GM21737 (cell line): ENCODE results near the gene BMAL1.
"Not testable (repeated sequence)": the region's sequence is repeated elsewhere in the genome, so short reads cannot be mapped to it uniquely, and the experiment has no call there.

Experiments used
- ATAC-seq: cut with Tn5 transposase; IDR thresholded peaks from one replicate; pipeline ENCODE4 v1.9.1; 2021; ENCODE audit warnings: mild to moderate bottlenecking, moderate library complexity; ENCODE audit not compliant: unreplicated experiment

BMAL1 gene

DNA sequence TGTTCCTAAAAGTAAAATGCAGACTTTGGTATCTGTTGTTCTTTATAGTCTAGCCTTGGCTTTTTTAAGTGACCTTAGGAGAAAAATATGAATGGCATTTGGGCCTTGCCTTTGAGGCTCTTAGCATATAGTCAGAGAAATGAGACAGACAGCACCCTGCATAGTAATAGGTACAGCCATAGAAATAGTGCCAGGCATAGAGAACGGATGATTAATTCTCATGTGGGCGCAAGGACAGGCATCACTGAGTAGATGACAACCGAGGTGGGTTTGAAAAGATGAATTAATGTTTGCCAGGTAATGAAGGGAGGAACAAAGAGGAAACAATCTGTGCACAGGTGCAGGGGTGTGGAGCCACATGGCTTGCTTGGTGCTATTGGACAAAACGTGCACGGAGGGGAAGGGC is 90.5 kb downstream of the BMAL1 start:
- ATAC-seq, result no peak

- ATAC-seq, result no peak
Measured at GRCh38 chr11:13373216-13373615, 95.6 kb downstream of the BMAL1 start.

DNA sequence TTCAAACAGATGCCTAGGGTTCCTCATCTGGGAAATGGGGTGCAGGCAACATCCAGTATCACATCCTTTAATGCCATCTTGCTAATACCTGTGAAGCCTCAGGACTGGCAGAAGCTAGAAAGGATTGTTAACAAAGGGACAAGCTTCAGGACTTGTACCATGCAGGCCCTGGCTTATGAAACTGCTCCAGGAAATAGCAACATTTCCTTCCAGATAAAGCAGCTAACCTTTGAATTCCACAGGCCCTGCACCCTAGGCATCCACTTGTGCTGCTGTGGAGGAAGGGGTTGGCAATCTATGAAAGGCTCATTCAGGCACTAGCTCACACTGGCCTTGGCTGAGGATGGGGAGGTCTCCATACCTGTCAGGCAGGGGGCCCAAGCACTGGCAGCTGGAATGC is 98.2 kb downstream of the BMAL1 start:
- no peak for ATAC-seq

DNA sequence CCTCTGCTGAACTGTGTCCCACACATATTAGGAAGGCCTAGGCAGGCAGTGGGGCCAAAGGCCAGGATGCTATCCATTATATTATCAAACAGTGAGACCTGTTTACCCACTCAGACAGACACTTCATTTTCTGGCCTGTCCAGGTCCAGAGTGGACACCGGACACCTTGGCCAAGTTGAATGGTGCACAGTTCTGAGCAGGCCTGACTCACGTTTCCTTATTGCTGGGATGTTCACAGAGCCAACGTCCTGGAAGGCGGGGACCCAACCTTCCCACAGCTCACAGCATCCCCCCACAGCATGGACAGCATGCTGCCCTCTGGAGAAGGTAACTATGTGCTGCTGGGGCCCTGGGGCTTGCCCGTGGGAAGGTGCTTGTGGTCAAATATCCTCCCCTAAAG is 98.8 kb downstream of the BMAL1 start:
- no peak for ATAC-seq

GRCh38 chr11:13376838-13377237 is 99.2 kb downstream of the BMAL1 start:
- no peak for ATAC-seq

DNA sequence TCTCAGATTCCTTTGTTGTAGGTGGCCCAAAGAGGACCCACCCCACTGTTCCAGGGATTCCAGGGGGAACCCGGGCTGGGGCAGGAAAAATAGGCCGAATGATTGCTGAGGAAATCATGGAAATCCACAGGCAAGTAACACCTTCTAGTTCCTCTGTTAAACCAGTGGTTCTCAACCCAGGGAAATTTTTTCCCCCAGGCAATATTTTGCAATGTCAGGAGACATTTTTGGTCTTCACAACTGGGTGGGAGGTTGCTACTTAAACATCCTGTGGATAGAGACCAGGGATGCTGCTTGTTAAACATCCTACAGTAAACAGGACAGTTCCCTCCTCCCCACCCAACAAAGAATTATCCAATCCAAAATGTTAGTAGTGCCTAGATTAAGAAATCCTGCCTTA is 100.7 kb downstream of the BMAL1 start:
- ATAC-seq, result no peak

DNA sequence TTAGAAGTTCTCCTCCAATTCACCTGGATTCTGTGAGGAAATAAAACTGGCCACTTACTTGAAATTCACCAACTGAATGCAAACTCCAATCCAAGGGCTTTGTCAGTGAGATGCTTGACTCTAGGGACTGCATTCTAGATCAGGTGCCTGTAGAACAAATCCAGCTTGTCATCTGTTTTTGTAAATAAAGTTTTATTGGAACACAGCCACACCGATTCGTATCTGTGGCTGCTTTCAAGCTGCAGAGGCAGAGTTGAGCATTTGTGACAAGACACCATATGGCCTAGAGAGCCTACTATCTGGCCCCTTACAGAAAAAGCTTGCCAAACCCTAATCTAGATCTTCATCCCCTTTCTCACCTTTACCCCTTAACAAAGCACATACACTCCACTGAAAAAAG is 103.1 kb downstream of the BMAL1 start:
- no peak for ATAC-seq

- no peak for ATAC-seq
Measured at GRCh38 chr11:13382751-13383150, 105.2 kb downstream of the BMAL1 start.

- ATAC-seq, result no peak
Measured at GRCh38 chr11:13384908-13385640, 107.5 kb downstream of the BMAL1 start.

DNA sequence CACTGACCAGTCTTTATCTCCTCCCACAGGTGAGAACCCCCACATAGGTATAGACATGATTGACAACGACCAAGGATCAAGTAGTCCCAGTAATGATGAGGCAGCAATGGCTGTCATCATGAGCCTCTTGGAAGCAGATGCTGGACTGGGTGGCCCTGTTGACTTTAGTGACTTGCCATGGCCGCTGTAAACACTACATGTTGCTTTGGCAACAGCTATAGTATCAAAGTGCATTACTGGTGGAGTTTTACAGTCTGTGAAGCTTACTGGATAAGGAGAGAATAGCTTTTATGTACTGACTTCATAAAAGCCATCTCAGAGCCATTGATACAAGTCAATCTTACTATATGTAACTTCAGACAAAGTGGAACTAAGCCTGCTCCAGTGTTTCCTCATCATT is 109.0 kb downstream of the BMAL1 start:
- no peak for ATAC-seq

- ATAC-seq, result no peak
Measured at GRCh38 chr11:13388741-13389140, 111.2 kb downstream of the BMAL1 start.

- no peak for ATAC-seq
Measured at GRCh38 chr11:13391217-13391616, 113.6 kb downstream of the BMAL1 start.

DNA sequence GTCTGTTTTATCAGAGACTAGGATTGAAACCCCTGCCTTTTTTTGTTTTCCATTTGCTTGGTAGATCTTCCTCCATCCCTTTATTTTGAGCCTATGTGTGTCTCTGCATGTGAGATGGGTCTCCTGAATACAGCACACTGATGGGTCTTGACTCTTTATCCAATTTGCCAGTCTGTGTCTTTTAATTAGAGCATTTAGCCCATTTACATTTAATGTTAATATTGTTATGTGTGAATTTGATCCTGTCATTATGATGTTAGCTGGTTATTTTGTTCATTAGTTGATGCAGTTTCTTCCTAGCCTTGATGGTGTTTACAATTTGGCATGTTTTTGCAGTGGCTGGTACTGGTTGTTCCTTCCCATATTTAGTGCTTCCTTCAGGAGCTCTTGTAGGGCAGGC is 120.7 kb downstream of the BMAL1 start:
- ATAC-seq, result not testable (repeated sequence)

- ATAC-seq, result no peak
Measured at GRCh38 chr11:13405220-13405619, 127.6 kb downstream of the BMAL1 start.

DNA sequence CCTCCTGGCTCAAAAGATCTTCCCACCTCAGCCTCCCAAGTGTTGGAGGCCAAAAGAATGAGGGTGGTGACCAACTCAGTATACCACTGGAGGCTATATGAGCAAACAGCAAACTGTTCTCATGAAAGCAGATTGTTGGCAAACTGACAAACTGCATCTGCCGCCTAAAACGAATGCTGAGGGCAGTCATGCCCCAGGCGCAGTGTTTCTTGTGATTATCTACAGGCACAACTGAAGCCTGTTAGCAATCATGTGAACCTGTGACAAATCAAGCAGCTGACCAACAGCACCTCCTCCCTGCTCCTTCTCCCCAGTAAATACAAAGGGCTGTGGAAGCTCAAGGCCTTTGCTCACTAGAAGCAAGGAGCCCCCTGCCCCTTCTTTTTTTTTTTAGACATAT is 137.6 kb downstream of the BMAL1 start:
- ATAC-seq, result no peak

DNA sequence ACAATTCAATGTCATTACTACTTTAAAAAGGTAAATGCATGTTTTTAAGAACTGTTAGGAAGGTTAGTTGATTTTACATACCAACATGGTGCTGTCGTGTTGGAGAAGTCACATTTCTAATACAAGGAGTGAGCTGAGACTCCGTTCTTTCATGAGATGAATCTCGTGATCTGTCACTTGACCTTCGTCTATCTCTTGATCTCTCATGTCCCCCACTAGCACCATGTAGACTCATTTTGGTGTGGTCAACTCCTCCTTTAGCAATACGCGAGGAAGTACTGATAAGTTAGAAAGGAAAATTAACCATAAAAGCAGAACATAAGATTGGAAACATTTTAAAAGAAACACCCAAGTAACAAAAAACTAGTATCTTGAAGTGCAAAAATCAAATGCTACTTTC is 144.0 kb downstream of the BMAL1 start:
- no peak for ATAC-seq

GRCh38 chr11:13423372-13423771 is 145.8 kb downstream of the BMAL1 start:
- no peak for ATAC-seq

DNA sequence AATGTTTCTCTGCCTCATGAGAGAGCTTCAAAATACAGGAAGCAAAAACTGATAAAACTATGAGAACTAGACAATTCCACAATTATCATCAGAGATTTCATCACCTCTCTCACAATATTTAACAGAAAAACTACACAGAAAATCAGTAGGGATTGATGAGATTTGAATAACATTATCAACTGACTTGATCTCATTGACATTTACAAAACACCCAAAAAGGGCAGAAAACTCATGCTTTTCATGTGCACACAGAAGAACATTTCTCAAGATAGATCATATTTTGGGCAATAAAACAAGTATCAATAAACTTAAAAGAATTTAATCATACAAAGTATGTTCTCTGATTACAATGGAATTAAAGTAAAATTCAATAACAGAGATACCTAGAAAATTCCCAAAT is 149.8 kb downstream of the BMAL1 start:
- ATAC-seq, result no peak

GRCh38 chr11:13429288-13429687 is 151.7 kb downstream of the BMAL1 start:
- ATAC-seq, result no peak

- ATAC-seq, result no peak
Measured at GRCh38 chr11:13429836-13430235, 152.2 kb downstream of the BMAL1 start.

DNA sequence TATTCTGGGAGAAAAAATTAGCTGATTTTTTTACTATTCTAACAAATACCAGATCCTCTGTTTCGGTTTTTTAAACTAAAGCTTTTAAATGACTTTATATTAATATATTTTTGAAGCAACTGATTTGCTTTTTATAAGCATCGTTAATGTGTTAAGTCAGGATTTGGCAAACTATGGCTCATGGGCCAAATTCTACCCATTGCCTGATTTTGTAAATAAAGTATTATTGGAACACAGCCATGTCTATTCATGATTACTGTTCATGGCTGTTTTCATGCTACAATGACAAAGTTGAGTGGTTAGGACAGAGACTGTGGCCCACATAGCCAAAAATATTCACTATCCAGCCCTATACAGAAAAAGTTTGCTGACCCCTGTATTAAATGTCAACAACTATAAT is 155.8 kb downstream of the BMAL1 start:
- ATAC-seq, result no peak

DNA sequence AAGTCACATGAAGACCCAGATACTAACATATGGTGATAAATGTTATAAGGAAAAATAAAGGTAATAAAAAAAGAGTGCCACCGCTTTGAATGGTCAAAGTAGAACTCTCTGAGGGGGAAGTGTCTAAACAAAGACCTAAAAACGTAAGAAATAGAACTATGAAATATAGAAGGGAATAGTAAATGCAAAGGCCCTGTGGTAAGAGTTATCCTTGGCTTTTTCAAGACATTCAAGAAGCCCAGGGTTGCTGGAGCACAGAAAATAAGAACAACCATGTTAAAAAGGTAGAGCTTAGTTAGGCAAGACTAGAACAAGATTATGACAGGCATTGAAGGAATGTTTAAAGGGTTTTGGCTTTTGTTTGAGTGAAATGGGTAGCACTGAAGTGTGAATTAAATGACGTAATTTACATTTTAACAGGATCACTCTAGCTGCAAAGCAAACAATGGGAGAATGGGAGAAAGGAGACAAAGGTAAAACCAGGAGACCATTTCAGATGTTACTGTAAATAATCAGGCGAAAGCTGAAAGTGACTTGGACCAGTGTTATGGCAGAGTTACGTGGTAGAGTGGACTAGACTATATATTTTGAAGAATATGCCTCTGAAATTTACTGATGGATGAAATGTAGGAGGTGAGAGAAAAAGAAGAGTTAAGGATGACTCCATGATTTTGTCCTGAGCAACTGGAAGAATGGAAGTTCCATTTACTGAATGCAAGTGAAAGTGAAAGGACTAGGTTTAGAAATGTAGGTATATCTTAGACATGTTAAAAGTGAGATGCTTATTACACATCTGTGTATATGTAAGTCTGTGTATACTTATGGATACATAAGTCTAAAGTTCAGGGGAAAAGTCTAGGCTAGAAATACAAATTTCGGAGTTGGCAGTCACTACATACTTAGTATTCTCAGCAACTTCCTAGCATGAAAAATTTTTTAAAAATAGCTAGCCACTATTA is 156.9 kb downstream of the BMAL1 start:
- no peak for ATAC-seq
